ENCODE measurements around the gene CDH26.

CDH26 gene

GRCh38 chr20:60049601-60050000, 91.4 kb downstream of the CDH26 start:
- no peak for DNase-seq

GRCh38 chr20:60050193-60050947, 92.1 kb downstream of the CDH26 start:
- TF ChIP-seq CTCF (IDR thresholded peaks at IDR 0.05; ENCODE audit: borderline replicate concordance, extremely low read depth, low read length, poor library complexity, severe bottlenecking) (peak; percentile 44), EZH2 (IDR thresholded peaks at IDR 0.05; ENCODE audit: borderline replicate concordance, low read depth, low read length, severe bottlenecking) (no peak)
- no peak for DNase-seq
- no peak overlapping the region for H3K27ac ChIP-seq (ENCODE audit: low read length)

More at GRCh38 chr20:60049601-60050000, 91.4 kb downstream of the CDH26 start:
- Histone ChIP-seq H3K4me1 (ENCODE audit: insufficient read depth, low read length) (peaks cover 9% of the 10 kb centered on the region), H3K27me3 (ENCODE audit: insufficient read depth, low read length, poor library complexity) (no peaks in the 10 kb centered on the region), H3K9me3 (ENCODE audit: insufficient read depth, low read length, severe bottlenecking) (no peaks in the 10 kb centered on the region), H3K9ac (ENCODE audit: low read depth, low read length) (no peak overlapping the region), H3K4me3 (ENCODE audit: low read depth in 1 of 2, low read length in 2 of 2) (no peak overlapping the region), H3K79me2 (ENCODE audit: insufficient read depth, low read length) (peaks cover 4% of the 10 kb centered on the region), H2AFZ (ENCODE audit: low read depth, low read length) (no peak overlapping the region), H3K36me3 (ENCODE audit: insufficient read depth, low read length) (no peaks in the 10 kb centered on the region), H4K20me1 (ENCODE audit: insufficient read depth, low read length) (no peaks in the 10 kb centered on the region), H3K4me2 (ENCODE audit: insufficient read depth, low read length) (no peak overlapping the region), H3K27ac (ENCODE audit: low read length) (no peak overlapping the region)
- no peak for TF ChIP-seq EZH2 (IDR thresholded peaks at IDR 0.05; ENCODE audit: borderline replicate concordance, low read depth, low read length, severe bottlenecking)
- TF ChIP-seq CTCF (IDR thresholded peaks at IDR 0.05; ENCODE audit: borderline replicate concordance, extremely low read depth, low read length, poor library complexity, severe bottlenecking) = no peak
- no peak for ATAC-seq (ENCODE audit: insufficient read depth, low read depth)

GRCh38 chr20:60051911-60052310, 93.7 kb downstream of the CDH26 start:
- H3K27ac ChIP-seq (ENCODE audit: low read length) = no peak overlapping the region
- peaks cover 26% of the 10 kb centered on the region for H3K4me1 ChIP-seq (ENCODE audit: insufficient read depth, low read length)
- no peaks in the 10 kb centered on the region for H3K27me3 ChIP-seq (ENCODE audit: insufficient read depth, low read length, poor library complexity)
- no peaks in the 10 kb centered on the region for H3K36me3 ChIP-seq (ENCODE audit: insufficient read depth, low read length)
- no peak overlapping the region for H3K4me2 ChIP-seq (ENCODE audit: insufficient read depth, low read length)
- peaks cover 27% of the 10 kb centered on the region for H3K79me2 ChIP-seq (ENCODE audit: insufficient read depth, low read length)
- no peak overlapping the region for H2AFZ ChIP-seq (ENCODE audit: low read depth, low read length)
- DNase-seq = no peak
- H4K20me1 ChIP-seq (ENCODE audit: insufficient read depth, low read length) = 0 out of 2 replicates have a peak, but pooled peaks cover 2% of the 10 kb centered on the region
- no peak overlapping the region for H3K9ac ChIP-seq (ENCODE audit: low read depth, low read length)
- no peak overlapping the region for H3K4me3 ChIP-seq (ENCODE audit: low read depth in 1 of 2, low read length in 2 of 2)
- no peak for TF ChIP-seq CTCF (IDR thresholded peaks at IDR 0.05; ENCODE audit: borderline replicate concordance, extremely low read depth, low read length, poor library complexity, severe bottlenecking)
- no peak for TF ChIP-seq EZH2 (IDR thresholded peaks at IDR 0.05; ENCODE audit: borderline replicate concordance, low read depth, low read length, severe bottlenecking)
- no peak for ATAC-seq (ENCODE audit: insufficient read depth, low read depth)
- H3K9me3 ChIP-seq (ENCODE audit: insufficient read depth, low read length, severe bottlenecking) = no peaks in the 10 kb centered on the region

More at GRCh38 chr20:60050193-60050947, 92.1 kb downstream of the CDH26 start:
- ATAC-seq (ENCODE audit: insufficient read depth, low read depth) = no peak
- H4K20me1 ChIP-seq (ENCODE audit: insufficient read depth, low read length) = no peaks in the 10 kb centered on the region
- no peak overlapping the region for H3K4me2 ChIP-seq (ENCODE audit: insufficient read depth, low read length)
- no peak overlapping the region for H2AFZ ChIP-seq (ENCODE audit: low read depth, low read length)
- H3K9me3 ChIP-seq (ENCODE audit: insufficient read depth, low read length, severe bottlenecking) = no peaks in the 10 kb centered on the region
- H3K36me3 ChIP-seq (ENCODE audit: insufficient read depth, low read length) = no peaks in the 10 kb centered on the region
- H3K4me1 ChIP-seq (ENCODE audit: insufficient read depth, low read length) = peaks cover 17% of the 10 kb centered on the region
- H3K9ac ChIP-seq (ENCODE audit: low read depth, low read length) = no peak overlapping the region
- H3K4me3 ChIP-seq (ENCODE audit: low read depth in 1 of 2, low read length in 2 of 2) = no peak overlapping the region
- no peaks in the 10 kb centered on the region for H3K27me3 ChIP-seq (ENCODE audit: insufficient read depth, low read length, poor library complexity)
- H3K79me2 ChIP-seq (ENCODE audit: insufficient read depth, low read length) = peaks cover 11% of the 10 kb centered on the region

All from DND-41 (cell line).